Epithelial cell of prostate (primary cell): ENCODE results near the gene FUT8.
A peak's percentile ranks its signal among the peaks of the same experiment; 100 is the strongest.

Experiments used
- DNase-seq: peaks from one replicate; pipeline ENCODE4 v3.0.0-alpha.2; 2011; ENCODE audit warnings: low read depth, low spot score
- H3K27ac ChIP-seq: fragments of 450-650 bp; 2 replicates; pipeline ENCODE4 v1.5.1; 2017; ENCODE audit warnings: mild to moderate bottlenecking

Gene FUT8

DNA sequence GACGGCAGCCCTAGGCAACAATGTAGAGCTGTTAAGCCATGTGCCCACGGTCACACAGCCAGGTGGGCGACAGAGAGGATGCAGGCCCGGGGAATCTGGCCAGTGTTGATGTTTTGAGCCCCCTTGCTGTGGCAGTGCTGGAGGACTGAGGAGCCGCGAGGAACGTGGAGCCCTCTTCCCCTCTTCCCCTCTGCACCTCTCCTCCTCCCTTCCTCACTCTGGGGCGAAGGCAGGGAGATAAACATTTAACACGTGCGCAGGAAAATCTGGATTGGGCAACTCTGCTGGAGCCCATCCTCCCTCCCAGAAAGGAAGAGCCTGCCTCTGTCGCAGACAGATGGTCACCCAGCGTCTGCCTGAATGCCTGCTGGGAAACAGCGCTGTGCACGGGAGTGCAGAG lies 376.8 kb downstream of the FUT8 start:
- no peak for DNase-seq
- H3K27ac ChIP-seq = no peak overlapping the region

GRCh38 chr14:65790172-65790815 lies 377.8 kb downstream of the FUT8 start:
- no peak overlapping the region for H3K27ac ChIP-seq
- no peak for DNase-seq

DNA sequence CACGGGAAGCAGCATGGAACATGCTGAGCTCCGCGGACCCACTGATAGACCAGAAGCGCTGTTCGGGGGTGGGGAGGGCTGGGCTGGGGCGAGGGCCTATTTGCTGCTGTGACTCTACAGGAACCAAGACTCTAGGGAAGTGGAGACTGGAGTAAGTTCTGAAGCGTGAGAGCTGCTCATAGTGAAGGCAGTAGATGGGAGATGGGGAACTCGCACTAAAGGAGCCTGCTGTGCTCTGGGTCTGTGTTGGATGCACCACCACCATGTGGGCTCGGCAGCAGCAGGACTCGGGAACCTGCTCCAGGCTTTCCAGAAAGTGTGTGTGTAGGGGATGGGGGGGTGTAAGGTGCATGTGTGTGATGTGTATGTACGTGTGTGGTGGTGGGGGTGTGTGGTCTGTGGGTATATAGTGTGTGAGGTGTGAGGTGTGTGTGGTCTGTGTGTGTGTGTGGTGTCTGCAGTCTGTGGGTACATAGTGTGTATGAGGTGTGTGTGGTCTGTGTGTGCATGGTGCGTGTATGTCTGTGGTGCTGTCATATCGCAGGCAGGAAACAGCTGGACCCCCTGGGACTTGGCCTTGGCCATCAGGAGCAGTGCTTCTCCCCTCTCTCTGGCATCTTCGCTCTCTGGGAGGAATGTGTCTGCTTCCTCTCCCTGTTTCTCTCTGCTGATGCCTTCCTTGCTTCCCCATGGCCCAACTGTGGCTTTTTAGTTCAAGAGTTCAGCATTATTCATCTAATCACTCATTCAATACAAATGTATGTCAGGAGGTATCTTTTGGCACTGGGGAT lies 378.9 kb downstream of the FUT8 start:
- H3K27ac ChIP-seq = peak overlapping the region; percentile 12

DNA sequence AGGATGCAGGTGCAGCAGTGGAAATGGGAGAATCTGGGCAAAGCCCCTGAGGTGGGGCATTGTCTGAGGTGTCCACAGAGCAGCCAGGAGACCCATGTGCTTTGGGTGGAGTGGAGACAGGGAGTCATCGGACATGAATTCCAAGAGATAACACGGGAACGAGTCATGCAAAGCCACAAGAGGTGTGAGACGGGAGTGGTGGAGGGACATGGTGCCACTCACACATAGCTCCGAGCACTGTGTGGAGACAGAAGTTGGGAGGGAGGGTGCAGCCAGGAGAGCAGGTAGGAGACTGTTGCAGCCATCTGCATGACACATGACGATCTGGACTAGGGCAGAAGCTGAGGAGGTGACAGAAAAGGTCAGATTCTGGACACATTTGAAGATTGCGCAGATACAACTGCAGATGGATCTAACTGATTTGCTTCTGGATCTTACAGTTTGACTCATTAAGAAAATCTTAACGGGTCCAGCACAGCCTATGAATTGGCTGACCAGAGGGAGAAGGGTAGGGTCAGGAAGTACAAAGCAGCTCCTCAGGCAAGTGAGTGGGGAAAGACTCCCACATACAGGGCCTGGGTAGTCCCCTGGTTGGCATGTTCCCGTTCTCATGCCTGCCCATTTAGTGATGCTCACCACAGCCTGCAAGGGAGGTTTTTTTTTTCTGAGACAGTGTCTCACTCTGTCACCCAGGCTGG lies 379.8 kb downstream of the FUT8 start:
- DNase-seq = peak; percentile 29

More for the DNA sequence above, 378.9 kb downstream of the FUT8 start:
- no peak for DNase-seq

More for the DNA sequence above, 379.8 kb downstream of the FUT8 start:
- peak overlapping the region; percentile 12 for H3K27ac ChIP-seq
